HS-27A (cell line): ENCODE results near the gene VKORC1L1.
A peak's percentile ranks its signal among the peaks of the same experiment; 100 is the strongest.
"Not testable (repeated sequence)": the region's sequence is repeated elsewhere in the genome, so short reads cannot be mapped to it uniquely, and the experiment has no call there.

Source experiments
- DNase-seq: peaks from one replicate; pipeline ENCODE4 v3.0.0-alpha.2; 2012; ENCODE audit warnings: low read depth, missing footprints

VKORC1L1 gene

GRCh38 chr7:65978891-65979582 lies 106.2 kb downstream of the VKORC1L1 start:
- no peak for DNase-seq

GRCh38 chr7:65979583-65980477 lies 107.0 kb downstream of the VKORC1L1 start:
- DNase-seq, result no peak

GRCh38 chr7:65980478-65981250 lies 107.8 kb downstream of the VKORC1L1 start:
- DNase-seq, result no peak

- peak; percentile 64 for DNase-seq
Observed at GRCh38 chr7:65981965-65982792, 109.3 kb downstream of the VKORC1L1 start, which contains the start of gene GUSB. GUSB (minus strand) TSS chr7:65982213; CDS start chr7:65982183, 30 bp downstream.

GRCh38 chr7:65983965-65984658 lies 111.2 kb downstream of the VKORC1L1 start:
- DNase-seq, result peak; percentile 74

GRCh38 chr7:65988084-65988483 lies 115.2 kb downstream of the VKORC1L1 start:
- no peak for DNase-seq

GRCh38 chr7:65988503-65988902 lies 115.6 kb downstream of the VKORC1L1 start:
- not testable (repeated sequence) for DNase-seq

GRCh38 chr7:65989694-65990080 lies 116.8 kb downstream of the VKORC1L1 start:
- no peak for DNase-seq

GRCh38 chr7:65991829-65992228 lies 119.0 kb downstream of the VKORC1L1 start:
- DNase-seq, result not testable (repeated sequence)

GRCh38 chr7:65992526-65992925 lies 119.7 kb downstream of the VKORC1L1 start:
- no peak for DNase-seq

GRCh38 chr7:65994984-65995383 lies 122.1 kb downstream of the VKORC1L1 start:
- not testable (repeated sequence) for DNase-seq

- DNase-seq, result not testable (repeated sequence)
Observed at GRCh38 chr7:66000823-66001417, 128.0 kb downstream of the VKORC1L1 start.

GRCh38 chr7:66005115-66005671 lies 132.3 kb downstream of the VKORC1L1 start:
- DNase-seq, result not testable (repeated sequence)

GRCh38 chr7:66007232-66007631 lies 134.4 kb downstream of the VKORC1L1 start:
- no peak for DNase-seq
